IPS-18a (cell line): ENCODE measurements around the gene ZNF546.
"Not testable (repeated sequence)": the region's sequence is repeated elsewhere in the genome, so short reads cannot be mapped to it uniquely, and the experiment has no call there.

Source experiments
- H3K27ac ChIP-seq: one replicate; pipeline ENCODE4 v1.5.1; 2013; ENCODE audit warnings: low read length
- H3K27me3 ChIP-seq: one replicate; pipeline ENCODE4 v1.6.1; 2013; ENCODE audit warnings: mild to moderate bottlenecking, low read length; ENCODE audit not compliant: control insufficient read depth, insufficient read depth
- H3K36me3 ChIP-seq: one replicate; pipeline ENCODE4 v1.6.1; 2013; ENCODE audit warnings: low read depth, low read length; ENCODE audit not compliant: control insufficient read depth
- H3K4me1 ChIP-seq: one replicate; pipeline ENCODE4 v1.6.1; 2013; ENCODE audit warnings: low read depth, low read length; ENCODE audit not compliant: control insufficient read depth
- H3K4me3 ChIP-seq: one replicate; pipeline ENCODE4 v1.5.1; 2013; ENCODE audit warnings: low read length
- H3K9ac ChIP-seq: one replicate; pipeline ENCODE4 v1.6.1; 2013; ENCODE audit warnings: mild to moderate bottlenecking, low read length, moderate library complexity
- H3K9me3 ChIP-seq: one replicate; pipeline ENCODE4 v1.6.1; 2013; ENCODE audit warnings: low read depth, low read length; ENCODE audit not compliant: control insufficient read depth

The ZNF546 gene

GRCh38 chr19:39996811-39997637, at the start of gene ZNF546:
Gene ZNF546 (plus strand): TSS chr19:39997060. CDS start chr19:39998327, 1,267 bp downstream.
- Histone ChIP-seq H3K4me1 (no peaks in the 10 kb centered on the region), H3K4me3 (peak within 1 kb of the TSS; percentile 94), H3K36me3 (no peaks in the 10 kb centered on the region), H3K27ac (no peak within 1 kb of the TSS), H3K9ac (peak within 1 kb of the TSS; percentile 72), H3K9me3 (peaks cover 8% of the 10 kb centered on the region), H3K27me3 (no peaks in the 10 kb centered on the region)

GRCh38 chr19:39949026-39949747, 47.7 kb upstream of the ZNF546 start:
- H3K4me3 ChIP-seq, result no peak overlapping the region
- H3K27me3 ChIP-seq, result no peaks in the 10 kb centered on the region
- no peak overlapping the region for H3K27ac ChIP-seq
- H3K9ac ChIP-seq, result no peak overlapping the region
- H3K4me1 ChIP-seq, result no peaks in the 10 kb centered on the region
- no peaks in the 10 kb centered on the region for H3K36me3 ChIP-seq
- H3K9me3 ChIP-seq, result no peaks in the 10 kb centered on the region

GRCh38 chr19:39951065-39951650, 45.7 kb upstream of the ZNF546 start:
- Histone ChIP-seq H3K4me3 (no peak overlapping the region), H3K27me3 (no peaks in the 10 kb centered on the region), H3K27ac (no peak overlapping the region), H3K36me3 (no peaks in the 10 kb centered on the region), H3K4me1 (no peaks in the 10 kb centered on the region), H3K9me3 (no peaks in the 10 kb centered on the region), H3K9ac (no peak overlapping the region)

GRCh38 chr19:39951686-39952085, 45.2 kb upstream of the ZNF546 start:
- H3K36me3 ChIP-seq, result no peaks in the 10 kb centered on the region
- no peak overlapping the region for H3K27ac ChIP-seq
- no peaks in the 10 kb centered on the region for H3K9me3 ChIP-seq
- H3K4me1 ChIP-seq, result no peaks in the 10 kb centered on the region
- no peak overlapping the region for H3K9ac ChIP-seq
- no peak overlapping the region for H3K4me3 ChIP-seq
- H3K27me3 ChIP-seq, result no peaks in the 10 kb centered on the region

- H3K9ac ChIP-seq, result no peak overlapping the region
- no peak overlapping the region for H3K4me3 ChIP-seq
- no peaks in the 10 kb centered on the region for H3K36me3 ChIP-seq
- H3K9me3 ChIP-seq, result no peaks in the 10 kb centered on the region
- H3K27ac ChIP-seq, result no peak overlapping the region
- no peaks in the 10 kb centered on the region for H3K27me3 ChIP-seq
- H3K4me1 ChIP-seq, result peaks cover under 1% of the 10 kb centered on the region
These were observed 42.9 kb upstream of the ZNF546 start for GRCh38 chr19:39953915-39954314.

- not testable (repeated sequence) for H3K36me3 ChIP-seq, H3K9me3 ChIP-seq, H3K9ac ChIP-seq, H3K4me1 ChIP-seq, H3K27ac ChIP-seq, H3K27me3 ChIP-seq, H3K4me3 ChIP-seq
These were observed 39.0 kb upstream of the ZNF546 start for GRCh38 chr19:39957886-39958285.

GRCh38 chr19:39958942-39959341, 37.9 kb upstream of the ZNF546 start:
- not testable (repeated sequence) for H3K36me3 ChIP-seq, H3K4me1 ChIP-seq, H3K27me3 ChIP-seq, H3K9ac ChIP-seq, H3K4me3 ChIP-seq, H3K9me3 ChIP-seq, H3K27ac ChIP-seq

GRCh38 chr19:39959407-39959806, 37.5 kb upstream of the ZNF546 start:
- not testable (repeated sequence) for H3K4me1 ChIP-seq, H3K36me3 ChIP-seq, H3K4me3 ChIP-seq, H3K9me3 ChIP-seq, H3K27ac ChIP-seq, H3K9ac ChIP-seq, H3K27me3 ChIP-seq

- Histone ChIP-seq H3K27ac (no peak overlapping the region), H3K4me3 (no peak overlapping the region), H3K9me3 (no peaks in the 10 kb centered on the region), H3K36me3 (no peaks in the 10 kb centered on the region), H3K27me3 (no peaks in the 10 kb centered on the region), H3K4me1 (peaks cover 6% of the 10 kb centered on the region), H3K9ac (no peak overlapping the region)
These were observed 33.0 kb upstream of the ZNF546 start for GRCh38 chr19:39963898-39964297.

GRCh38 chr19:39966617-39967016, 30.2 kb upstream of the ZNF546 start:
- Histone ChIP-seq H3K4me1 (no peaks in the 10 kb centered on the region), H3K9me3 (no peaks in the 10 kb centered on the region), H3K36me3 (no peaks in the 10 kb centered on the region), H3K27ac (no peak overlapping the region), H3K9ac (no peak overlapping the region), H3K27me3 (no peaks in the 10 kb centered on the region), H3K4me3 (no peak overlapping the region)

- H3K36me3 ChIP-seq, result no peaks in the 10 kb centered on the region
- H3K4me3 ChIP-seq, result no peak overlapping the region
- no peaks in the 10 kb centered on the region for H3K27me3 ChIP-seq
- H3K9ac ChIP-seq, result no peak overlapping the region
- no peaks in the 10 kb centered on the region for H3K4me1 ChIP-seq
- H3K27ac ChIP-seq, result no peak overlapping the region
- no peaks in the 10 kb centered on the region for H3K9me3 ChIP-seq
These were observed 29.3 kb upstream of the ZNF546 start for GRCh38 chr19:39967561-39967960.
